Prostate gland (tissue), 1 donor: ENCODE measurements around the gene PATE3.

Experiments used
- POLR2A ChIP-seq: fragments of 450-650 bp; IDR thresholded peaks from one replicate; pipeline ENCODE4 v1.6.1; 2016; ENCODE audit warnings: antibody characterized with exemption, mild to moderate bottlenecking
- POLR2AphosphoS5 ChIP-seq: sonication (generic); formaldehyde crosslinking; IDR thresholded peaks from one replicate; pipeline ENCODE4 v1.6.1; 2017; ENCODE audit warnings: antibody characterized with exemption

GRCh38 chr11:125766251-125766650 lies 21.7 kb upstream of the PATE3 start:
- TF ChIP-seq POLR2AphosphoS5 (no peak), POLR2A (no peak)
